ENCODE results near the gene KCNIP3.
A peak's percentile ranks its signal among the peaks of the same experiment; 100 is the strongest.
"Not testable (repeated sequence)": the region's sequence is repeated elsewhere in the genome, so short reads cannot be mapped to it uniquely, and the experiment has no call there.

GRCh38 chr2:95414015-95414594, 117.0 kb downstream of the KCNIP3 start:
- TF ChIP-seq CTCF (tag by site-specific recombination; IDR thresholded peaks at IDR 0.05): peak; percentile 77
- TF ChIP-seq, protein P1, sequence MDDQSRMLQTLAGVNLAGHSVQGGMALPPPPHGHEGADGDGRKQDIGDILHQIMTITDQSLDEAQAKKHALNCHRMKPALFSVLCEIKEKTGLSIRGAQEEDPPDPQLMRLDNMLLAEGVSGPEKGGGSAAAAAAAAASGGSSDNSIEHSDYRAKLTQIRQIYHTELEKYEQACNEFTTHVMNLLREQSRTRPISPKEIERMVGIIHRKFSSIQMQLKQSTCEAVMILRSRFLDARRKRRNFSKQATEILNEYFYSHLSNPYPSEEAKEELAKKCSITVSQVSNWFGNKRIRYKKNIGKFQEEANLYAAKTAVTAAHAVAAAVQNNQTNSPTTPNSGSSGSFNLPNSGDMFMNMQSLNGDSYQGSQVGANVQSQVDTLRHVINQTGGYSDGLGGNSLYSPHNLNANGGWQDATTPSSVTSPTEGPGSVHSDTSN (CRISPR knock-in tag; IDR thresholded peaks at IDR 0.05): not testable (repeated sequence)
- not testable (repeated sequence) for TF ChIP-seq ZBTB6 (tag by site-specific recombination; IDR thresholded peaks at IDR 0.05)
